SU-DHL-6 (cell line): ENCODE results near the gene P3H2.

Experiments
- H2AFZ ChIP-seq: fragments of 200-600 bp; sonication (generic); 2 replicates; pipeline ENCODE4 v1.6.1; 2014; ENCODE audit warnings: low read depth, mild to moderate bottlenecking, moderate library complexity, mixed read lengths, antibody characterized with exemption, low read length; ENCODE audit not compliant: severe bottlenecking
- H3F3A ChIP-seq: fragments of 200-600 bp; shearing (Covaris generic); 2 replicates; pipeline ENCODE4 v1.6.0; 2016; ENCODE audit warnings: antibody characterized with exemption, mild to moderate bottlenecking; ENCODE audit not compliant: insufficient read depth
- H3K27ac ChIP-seq: fragments of 200-600 bp; sonication (generic); 2 replicates; pipeline ENCODE4 v1.5.1; 2016; ENCODE audit warnings: low read depth, mild to moderate bottlenecking, low read length, moderate library complexity, mixed read lengths
- H3K27me3 ChIP-seq: fragments of 200-600 bp; sonication (generic), shearing (Covaris generic); 2 replicates; pipeline ENCODE4 v1.6.0; 2014; ENCODE audit warnings: mild to moderate bottlenecking, low read length
- H3K36me3 ChIP-seq: fragments of 200-600 bp; sonication (generic); 2 replicates; pipeline ENCODE4 v1.6.1; 2014; ENCODE audit warnings: mild to moderate bottlenecking, low read length, mixed read lengths
- H3K4me2 ChIP-seq: fragments of 300-600, 200-600 bp; shearing (Covaris generic), sonication (generic); 2 replicates; pipeline ENCODE4 v1.6.0; 2014; ENCODE audit warnings: low read length, low read depth, mild to moderate bottlenecking; ENCODE audit not compliant: poor library complexity, severe bottlenecking
- H3K4me3 ChIP-seq: fragments of 200-600 bp; sonication (generic); 2 replicates; pipeline ENCODE4 v1.5.1; 2014; ENCODE audit warnings: antibody characterized with exemption, low read length, mild to moderate bottlenecking, mixed read lengths; ENCODE audit not compliant: insufficient read depth, poor library complexity, severe bottlenecking
- H3K79me2 ChIP-seq: fragments of 200-600 bp; sonication (generic); 2 replicates; pipeline ENCODE4 v1.6.1; 2014; ENCODE audit warnings: mild to moderate bottlenecking, low read length, moderate library complexity; ENCODE audit not compliant: insufficient read depth
- H3K9ac ChIP-seq: fragments of 200-600 bp; sonication (generic); 2 replicates; pipeline ENCODE4 v1.7.0; 2014; ENCODE audit warnings: mild to moderate bottlenecking, low read length
- H3K9me2 ChIP-seq: fragments of 200-600 bp; sonication (generic); replicated peaks from 2 replicates; pipeline ENCODE4 v1.6.1; 2014; ENCODE audit warnings: low read length; ENCODE audit not compliant: insufficient read depth
- H3K9me3 ChIP-seq: fragments of 200-600 bp; sonication (generic); 2 replicates; pipeline ENCODE4 v1.6.1; 2014; ENCODE audit warnings: low read length, mixed read lengths; ENCODE audit not compliant: insufficient read depth
- H4K20me1 ChIP-seq: fragments of 200-600 bp; sonication (generic); 2 replicates; pipeline ENCODE4 v1.6.1; 2014; ENCODE audit warnings: low read depth, mild to moderate bottlenecking, antibody characterized with exemption, low read length, moderate library complexity, mixed read lengths
- CTCF ChIP-seq: fragments of 200-600 bp; sonication (generic); IDR thresholded peaks from one replicate; pipeline ENCODE4 v1.5.1; 2017; ENCODE audit warnings: antibody characterized with exemption, mild to moderate bottlenecking, low read length, moderate library complexity; ENCODE audit not compliant: insufficient read depth, poor library complexity, severe bottlenecking
- EZH2phosphoT487 ChIP-seq: fragments of 200-600 bp; sonication (generic), shearing (Covaris generic); conservative IDR thresholded peaks from 2 replicates; pipeline ENCODE4 v1.6.1; 2018; ENCODE audit warnings: mild to moderate bottlenecking, antibody characterized with exemption, low read length, moderate library complexity, mixed read lengths

Gene P3H2

GRCh38 chr3:190096345-190096744 is 24.4 kb downstream of the P3H2 start:
- no peaks in the 10 kb centered on the region for H3F3A ChIP-seq
- no peak overlapping the region for H3K4me3 ChIP-seq
- no peaks in the 10 kb centered on the region for H3K36me3 ChIP-seq
- no peaks in the 10 kb centered on the region for H3K79me2 ChIP-seq
- H3K9me2 ChIP-seq: no peaks in the 10 kb centered on the region
- no peak for TF ChIP-seq CTCF
- no peak for TF ChIP-seq EZH2phosphoT487
- H3K27ac ChIP-seq: no peak overlapping the region
- H3K9ac ChIP-seq: no peak overlapping the region
- no peaks in the 10 kb centered on the region for H3K9me3 ChIP-seq
- no peak overlapping the region for H2AFZ ChIP-seq
- no peaks in the 10 kb centered on the region for H4K20me1 ChIP-seq
- H3K27me3 ChIP-seq: peaks cover 2% of the 10 kb centered on the region; the same call in 1 of the 2 replicates
- H3K4me2 ChIP-seq: no peak overlapping the region

GRCh38 chr3:190094160-190094718 is 26.5 kb downstream of the P3H2 start:
- Histone ChIP-seq H3K9me3 (no peaks in the 10 kb centered on the region), H2AFZ (no peak overlapping the region), H3K27ac (no peak overlapping the region), H4K20me1 (no peaks in the 10 kb centered on the region), H3F3A (no peaks in the 10 kb centered on the region), H3K9ac (no peak overlapping the region), H3K36me3 (no peaks in the 10 kb centered on the region), H3K27me3 (no peaks in the 10 kb centered on the region), H3K4me2 (no peak overlapping the region), H3K4me3 (no peak overlapping the region), H3K79me2 (no peaks in the 10 kb centered on the region), H3K9me2 (no peaks in the 10 kb centered on the region)
- TF ChIP-seq EZH2phosphoT487 (no peak), CTCF (no peak)

GRCh38 chr3:190092250-190092649 is 28.4 kb downstream of the P3H2 start:
- Histone ChIP-seq H3K9ac (no peak overlapping the region), H3F3A (no peaks in the 10 kb centered on the region), H3K79me2 (no peaks in the 10 kb centered on the region), H3K27me3 (no peaks in the 10 kb centered on the region), H3K9me3 (no peaks in the 10 kb centered on the region), H3K36me3 (no peaks in the 10 kb centered on the region), H4K20me1 (no peaks in the 10 kb centered on the region), H3K9me2 (no peaks in the 10 kb centered on the region), H3K4me2 (no peak overlapping the region), H3K4me3 (no peak overlapping the region), H2AFZ (no peak overlapping the region), H3K27ac (no peak overlapping the region)
- no peak for TF ChIP-seq EZH2phosphoT487
- no peak for TF ChIP-seq CTCF

GRCh38 chr3:190089711-190090110 is 31.0 kb downstream of the P3H2 start:
- Histone ChIP-seq H3K4me3 (no peak overlapping the region), H3K79me2 (no peaks in the 10 kb centered on the region), H2AFZ (no peak overlapping the region), H3K9ac (no peak overlapping the region), H4K20me1 (no peaks in the 10 kb centered on the region), H3K4me2 (no peak overlapping the region), H3K27ac (no peak overlapping the region), H3K9me2 (no peaks in the 10 kb centered on the region), H3K27me3 (no peaks in the 10 kb centered on the region), H3K36me3 (no peaks in the 10 kb centered on the region), H3F3A (no peaks in the 10 kb centered on the region), H3K9me3 (no peaks in the 10 kb centered on the region)
- TF ChIP-seq EZH2phosphoT487 (no peak), CTCF (no peak)
